Nephron (organoid): ENCODE measurements around the gene ZNF202.

Experiments
- H3K27ac Mint-ChIP-seq, 3 experiments: 2 replicates each; pipeline ENCODE4 v1.8.0; 2020; ENCODE audit warnings: mixed read lengths in 3 of 3, mild to moderate bottlenecking in 2 of 3, moderate library complexity in 1 of 3
- H3K27me3 Mint-ChIP-seq: 2 replicates; pipeline ENCODE4 v1.8.0; 2021; ENCODE audit warnings: low read depth, mild to moderate bottlenecking, moderate library complexity, mixed read lengths
- H3K36me3 Mint-ChIP-seq: 2 replicates; pipeline ENCODE4 v1.8.0; 2020; ENCODE audit warnings: low read depth, mixed read lengths
- H3K4me1 Mint-ChIP-seq: 2 replicates; pipeline ENCODE4 v1.8.0; 2020; ENCODE audit warnings: mixed read lengths
- H3K4me3 Mint-ChIP-seq, 3 experiments: 2 replicates each; pipeline ENCODE4 v1.8.0; 2020; ENCODE audit warnings: mild to moderate bottlenecking in 3 of 3, mixed read lengths in 3 of 3, moderate library complexity in 2 of 3
- H3K9me3 Mint-ChIP-seq: 2 replicates; pipeline ENCODE4 v1.8.0; 2020; ENCODE audit warnings: mixed read lengths
- CTCF ChIP-seq, 3 experiments: fragments of 200-600 bp; sonication (generic); IDR thresholded peaks; one replicate each; pipeline ENCODE4 v1.5.0; 2021; ENCODE audit warnings: antibody characterized with exemption in 3 of 3; ENCODE audit not compliant: unreplicated experiment in 3 of 3

The ZNF202 gene

GRCh38 chr11:123760894-123761293, 19.4 kb upstream of the ZNF202 start:
- TF ChIP-seq CTCF (IDR thresholded peaks at IDR 0.05; ENCODE audit: unreplicated experiment in 3 of 3) = no peak
- H3K9me3 Mint-ChIP-seq = peaks cover 14% of the 10 kb centered on the region
- no peak overlapping the region for H3K4me3 Mint-ChIP-seq
- no peaks in the 10 kb centered on the region for H3K27me3 Mint-ChIP-seq
- no peaks in the 10 kb centered on the region for H3K4me1 Mint-ChIP-seq
- no peaks in the 10 kb centered on the region for H3K36me3 Mint-ChIP-seq
- H3K27ac Mint-ChIP-seq = no peak overlapping the region

GRCh38 chr11:123757976-123758375, 16.5 kb upstream of the ZNF202 start:
- Mint-ChIP-seq H3K27ac (no peak overlapping the region), H3K4me3 (no peak overlapping the region), H3K4me1 (no peaks in the 10 kb centered on the region), H3K27me3 (no peaks in the 10 kb centered on the region), H3K9me3 (peaks cover 10% of the 10 kb centered on the region), H3K36me3 (no peaks in the 10 kb centered on the region)
- TF ChIP-seq CTCF (IDR thresholded peaks at IDR 0.05; ENCODE audit: unreplicated experiment in 3 of 3) = no peak

DNA sequence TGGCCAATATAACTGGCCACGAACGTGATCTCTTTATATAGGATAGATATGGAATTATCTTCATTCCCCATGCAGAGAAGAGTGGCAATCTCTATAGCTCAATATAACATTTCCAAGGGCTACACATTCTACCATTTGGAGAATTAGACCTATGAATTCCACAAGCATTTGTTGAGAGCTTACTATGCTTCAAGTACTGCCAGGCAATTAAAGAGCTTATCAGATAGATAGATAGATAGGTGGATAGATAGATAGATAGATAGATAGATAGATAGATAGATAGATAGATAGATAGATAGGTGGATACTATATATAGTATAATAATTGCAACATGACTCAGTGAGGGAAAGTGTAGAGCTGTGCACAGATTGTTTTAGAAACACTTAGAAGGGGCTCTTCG, 14.4 kb upstream of the ZNF202 start:
- H3K4me3 Mint-ChIP-seq = no peak overlapping the region
- H3K36me3 Mint-ChIP-seq = no peaks in the 10 kb centered on the region
- H3K4me1 Mint-ChIP-seq = no peaks in the 10 kb centered on the region
- H3K27me3 Mint-ChIP-seq = peaks cover 5% of the 10 kb centered on the region
- no peak overlapping the region for H3K27ac Mint-ChIP-seq
- no peak for TF ChIP-seq CTCF (IDR thresholded peaks at IDR 0.05; ENCODE audit: unreplicated experiment in 3 of 3)
- no peaks in the 10 kb centered on the region for H3K9me3 Mint-ChIP-seq

- H3K27me3 Mint-ChIP-seq = peaks cover 5% of the 10 kb centered on the region
- H3K27ac Mint-ChIP-seq = no peak overlapping the region
- TF ChIP-seq CTCF (IDR thresholded peaks at IDR 0.05; ENCODE audit: unreplicated experiment in 3 of 3) = no peak
- H3K9me3 Mint-ChIP-seq = no peaks in the 10 kb centered on the region
- H3K36me3 Mint-ChIP-seq = no peaks in the 10 kb centered on the region
- no peaks in the 10 kb centered on the region for H3K4me1 Mint-ChIP-seq
- H3K4me3 Mint-ChIP-seq = no peak overlapping the region
Measured at GRCh38 chr11:123755344-123755743, 13.9 kb upstream of the ZNF202 start.

DNA sequence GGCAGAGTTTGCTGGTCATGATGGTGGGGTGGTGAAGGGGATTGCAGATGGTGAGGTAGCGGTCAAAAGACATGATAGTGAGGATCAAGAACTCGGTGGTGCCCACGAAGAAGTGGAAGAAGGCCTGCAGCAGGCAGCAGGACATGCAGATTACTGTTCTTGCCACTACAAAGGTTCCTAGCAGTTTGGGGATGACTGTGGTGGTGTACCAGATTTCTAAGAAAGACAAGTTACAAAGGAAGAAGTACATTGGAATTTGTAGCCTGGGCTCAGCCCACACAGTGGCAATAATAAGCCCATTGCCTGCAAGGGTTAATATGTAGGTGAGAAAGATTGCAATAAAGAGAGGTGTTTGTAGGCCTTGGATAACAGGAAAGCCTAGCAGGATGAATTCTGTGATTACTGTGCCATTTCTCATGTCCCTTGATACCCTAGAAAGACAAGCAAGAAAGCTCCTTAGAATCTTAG, 12.7 kb upstream of the ZNF202 start, which contains the start of gene OR6X1:
Gene OR6X1 (minus strand): TSS at position 418 of the 468 bp plus-strand sequence. CDS start 0 bp downstream, at position 418.
- Mint-ChIP-seq H3K4me3 (no peak within 1 kb of the TSS), H3K36me3 (no peaks in the 10 kb centered on the region), H3K27me3 (peaks cover 5% of the 10 kb centered on the region), H3K27ac (no peak within 1 kb of the TSS), H3K4me1 (no peaks in the 10 kb centered on the region), H3K9me3 (no peaks in the 10 kb centered on the region)
- no peak for TF ChIP-seq CTCF (IDR thresholded peaks at IDR 0.05; ENCODE audit: unreplicated experiment in 3 of 3)

- no peak overlapping the region for H3K4me3 Mint-ChIP-seq
- H3K27ac Mint-ChIP-seq = no peak overlapping the region
- TF ChIP-seq CTCF (IDR thresholded peaks at IDR 0.05; ENCODE audit: unreplicated experiment in 3 of 3) = no peak
- H3K27me3 Mint-ChIP-seq = peaks cover 5% of the 10 kb centered on the region
- H3K36me3 Mint-ChIP-seq = no peaks in the 10 kb centered on the region
- H3K9me3 Mint-ChIP-seq = no peaks in the 10 kb centered on the region
- H3K4me1 Mint-ChIP-seq = no peaks in the 10 kb centered on the region
Measured at GRCh38 chr11:123753110-123753509, 11.7 kb upstream of the ZNF202 start.
